Measurements from ENCODE around the gene MIOX.

GRCh38 chr22:50498322-50498890 is 11.7 kb downstream of the MIOX start:
- TF ChIP-seq, protein P1, sequence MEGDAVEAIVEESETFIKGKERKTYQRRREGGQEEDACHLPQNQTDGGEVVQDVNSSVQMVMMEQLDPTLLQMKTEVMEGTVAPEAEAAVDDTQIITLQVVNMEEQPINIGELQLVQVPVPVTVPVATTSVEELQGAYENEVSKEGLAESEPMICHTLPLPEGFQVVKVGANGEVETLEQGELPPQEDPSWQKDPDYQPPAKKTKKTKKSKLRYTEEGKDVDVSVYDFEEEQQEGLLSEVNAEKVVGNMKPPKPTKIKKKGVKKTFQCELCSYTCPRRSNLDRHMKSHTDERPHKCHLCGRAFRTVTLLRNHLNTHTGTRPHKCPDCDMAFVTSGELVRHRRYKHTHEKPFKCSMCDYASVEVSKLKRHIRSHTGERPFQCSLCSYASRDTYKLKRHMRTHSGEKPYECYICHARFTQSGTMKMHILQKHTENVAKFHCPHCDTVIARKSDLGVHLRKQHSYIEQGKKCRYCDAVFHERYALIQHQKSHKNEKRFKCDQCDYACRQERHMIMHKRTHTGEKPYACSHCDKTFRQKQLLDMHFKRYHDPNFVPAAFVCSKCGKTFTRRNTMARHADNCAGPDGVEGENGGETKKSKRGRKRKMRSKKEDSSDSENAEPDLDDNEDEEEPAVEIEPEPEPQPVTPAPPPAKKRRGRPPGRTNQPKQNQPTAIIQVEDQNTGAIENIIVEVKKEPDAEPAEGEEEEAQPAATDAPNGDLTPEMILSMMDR (IDR thresholded peaks at IDR 0.05), result peak; percentile 34 to 69 (median 55)
- TF ChIP-seq POLR2A (IDR thresholded peaks at IDR 0.05), result no peak
